ENCODE results near the gene ZNF652. TPM values are rescaled to one million over a fixed set of nuclear protein-coding genes. Genes with fewer than 3 reads are reported as not detected.

Gene ZNF652
- total RNA-seq, 1 experiment from 2014 or later, result 92.6 TPM

DNA sequence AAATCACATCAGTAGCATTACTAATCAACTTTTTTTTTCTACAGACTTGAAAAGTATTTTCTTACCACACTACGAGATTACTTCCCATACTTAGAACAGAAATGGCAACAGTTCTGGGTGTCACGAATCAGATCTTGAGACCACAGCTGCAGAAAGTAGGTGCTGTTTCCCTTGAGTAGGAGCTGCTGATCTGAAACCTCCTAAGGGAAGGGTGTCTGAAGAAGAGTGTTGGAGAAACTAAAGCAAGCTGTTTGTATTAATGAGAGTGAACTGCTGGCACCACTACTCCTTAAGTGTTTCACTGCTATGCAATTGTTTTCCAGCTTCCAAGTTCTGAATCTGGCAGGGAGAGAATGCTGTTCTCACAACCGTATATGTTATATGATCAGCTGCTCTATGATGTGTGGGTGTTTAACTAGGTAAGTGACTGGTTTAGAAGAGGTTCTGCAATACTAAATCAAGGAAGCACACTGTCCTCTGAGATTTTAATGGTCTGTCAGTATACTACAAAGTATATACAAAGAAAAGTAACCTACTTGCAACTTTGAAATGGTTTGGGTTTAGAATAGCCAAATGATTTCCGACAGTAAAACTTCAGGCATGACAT, 3.3 kb downstream of the ZNF652 start:
- H3K27ac Mint-ChIP-seq (ENCODE audit: unreplicated experiment), result no peak overlapping the region
- H3K4me1 ChIP-seq, result peaks cover 26% of the 10 kb centered on the region
- no TSS peak for BruUV-seq (replicated peaks)
- H3K4me3 ChIP-seq (ENCODE audit: low read depth, low read length), result no peak overlapping the region
- DNase-seq, result no peak
- no peaks in the 10 kb centered on the region for H3K9me3 ChIP-seq
- intact Hi-C loops (cut with micrococcal nuclease; ENCODE audit: unreplicated experiment), result no loop called here
- H3K27me3 ChIP-seq (replicated peaks; ENCODE audit: control insufficient read depth, insufficient read depth, low read length), result no peaks in the 10 kb centered on the region
- H3K4me1 Mint-ChIP-seq (ENCODE audit: low read depth, unreplicated experiment), result peaks cover 27% of the 10 kb centered on the region
- H3K27me3 Mint-ChIP-seq (ENCODE audit: insufficient read depth, unreplicated experiment), result no peaks in the 10 kb centered on the region
- CTCF ChIA-PET, result no interaction called here
- peaks cover 14% of the 10 kb centered on the region for H3K36me3 Mint-ChIP-seq (ENCODE audit: insufficient read depth, unreplicated experiment)
- POLR2A ChIA-PET, result no interaction called here
- H3K4me3 Mint-ChIP-seq (ENCODE audit: unreplicated experiment), result no peak overlapping the region
- no peaks in the 10 kb centered on the region for H3K36me3 ChIP-seq (ENCODE audit: control insufficient read depth, insufficient read depth, low read length)
- no peaks in the 10 kb centered on the region for H3K9me3 Mint-ChIP-seq (ENCODE audit: unreplicated experiment)
- no peak for TF ChIP-seq CTCF (IDR thresholded peaks at IDR 0.05; ENCODE audit: insufficient read depth in 1 of 2, low read depth in 1 of 2, low read length in 1 of 2, severe bottlenecking in 1 of 2, unreplicated experiment in 1 of 2)

DNA sequence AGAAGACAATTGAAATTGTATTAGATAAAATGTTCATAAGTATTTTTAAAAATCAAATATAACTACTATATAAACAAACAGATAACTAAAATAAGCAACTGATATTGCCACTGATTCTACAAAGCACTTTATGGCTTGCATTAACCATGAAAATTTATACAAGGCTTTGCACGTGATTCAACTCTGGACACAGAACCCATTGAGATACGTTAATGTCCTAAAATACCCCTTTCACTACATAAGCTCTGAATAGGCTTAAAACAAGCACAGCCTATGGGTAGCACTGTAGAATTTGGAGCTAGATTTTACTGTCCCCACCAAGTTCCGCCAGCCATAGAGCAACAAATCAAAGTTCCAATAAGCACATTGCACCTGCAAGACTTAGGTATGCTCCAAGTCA, 4.5 kb downstream of the ZNF652 start:
- no TSS peak for BruUV-seq (replicated peaks)
- ChIA-PET CTCF (interaction anchor here (0.7 kb wide), 2 partner anchors 380 to 1808 kb away, joined by 4 to 6 read pairs; no protein-coding TSS in a partner anchor), POLR2A (no interaction called here)
- no peak for TF ChIP-seq CTCF (IDR thresholded peaks at IDR 0.05; ENCODE audit: insufficient read depth in 1 of 2, low read depth in 1 of 2, low read length in 1 of 2, severe bottlenecking in 1 of 2, unreplicated experiment in 1 of 2)
- H3K4me3 ChIP-seq (ENCODE audit: low read depth, low read length), result no peak overlapping the region
- H3K27me3 ChIP-seq (replicated peaks; ENCODE audit: control insufficient read depth, insufficient read depth, low read length), result no peaks in the 10 kb centered on the region
- Mint-ChIP-seq H3K27me3 (ENCODE audit: insufficient read depth, unreplicated experiment) (no peaks in the 10 kb centered on the region), H3K4me3 (ENCODE audit: unreplicated experiment) (no peak overlapping the region), H3K36me3 (ENCODE audit: insufficient read depth, unreplicated experiment) (peaks cover 12% of the 10 kb centered on the region), H3K9me3 (ENCODE audit: unreplicated experiment) (no peaks in the 10 kb centered on the region), H3K27ac (ENCODE audit: unreplicated experiment) (no peak overlapping the region), H3K4me1 (ENCODE audit: low read depth, unreplicated experiment) (peaks cover 27% of the 10 kb centered on the region)
- DNase-seq, result peak in 1 of 2 experiments; percentile 18
- no peaks in the 10 kb centered on the region for H3K36me3 ChIP-seq (ENCODE audit: control insufficient read depth, insufficient read depth, low read length)
- intact Hi-C loops (cut with micrococcal nuclease; ENCODE audit: unreplicated experiment), result no loop called here
- peaks cover 26% of the 10 kb centered on the region for H3K4me1 ChIP-seq
- no peaks in the 10 kb centered on the region for H3K9me3 ChIP-seq

GRCh38 chr17:49356320-49356719, 5.7 kb downstream of the ZNF652 start:
- H3K9me3 ChIP-seq, result no peaks in the 10 kb centered on the region
- H3K36me3 Mint-ChIP-seq (ENCODE audit: insufficient read depth, unreplicated experiment), result peaks cover 6% of the 10 kb centered on the region
- intact Hi-C loops (cut with micrococcal nuclease; ENCODE audit: unreplicated experiment), result no loop called here
- BruUV-seq (replicated peaks), result no TSS peak
- H3K4me1 Mint-ChIP-seq (ENCODE audit: low read depth, unreplicated experiment), result peaks cover 27% of the 10 kb centered on the region
- no peak overlapping the region for H3K27ac Mint-ChIP-seq (ENCODE audit: unreplicated experiment)
- H3K27me3 Mint-ChIP-seq (ENCODE audit: insufficient read depth, unreplicated experiment), result no peaks in the 10 kb centered on the region
- H3K4me3 Mint-ChIP-seq (ENCODE audit: unreplicated experiment), result no peak overlapping the region
- ChIA-PET POLR2A (no interaction called here), CTCF (interaction anchor here (0.6 kb wide), 1 partner anchor 558 kb away, joined by 5 read pairs; no protein-coding TSS in a partner anchor)
- H3K27me3 ChIP-seq (replicated peaks; ENCODE audit: control insufficient read depth, insufficient read depth, low read length), result no peaks in the 10 kb centered on the region
- TF ChIP-seq CTCF (IDR thresholded peaks at IDR 0.05; ENCODE audit: insufficient read depth in 1 of 2, low read depth in 1 of 2, low read length in 1 of 2, severe bottlenecking in 1 of 2, unreplicated experiment in 1 of 2), result no peak
- H3K4me1 ChIP-seq, result peaks cover 26% of the 10 kb centered on the region
- no peaks in the 10 kb centered on the region; the same call in 1 of the 2 replicates for H3K36me3 ChIP-seq (ENCODE audit: control insufficient read depth, insufficient read depth, low read length)
- no peak for DNase-seq
- no peaks in the 10 kb centered on the region for H3K9me3 Mint-ChIP-seq (ENCODE audit: unreplicated experiment)
- H3K4me3 ChIP-seq (ENCODE audit: low read depth, low read length), result no peak overlapping the region
